GM12878 (cell line): ENCODE data around the gene SMIM13. TPM values are rescaled to one million over a fixed set of nuclear protein-coding genes. Genes with fewer than 3 reads are reported as not detected.

ENCODE experiments used
- CREM ChIP-seq: IDR thresholded peaks from 2 replicates; pipeline ENCODE4 v1.6.1; 2014; ENCODE audit warnings: antibody characterized with exemption, low read depth
- TAF1 ChIP-seq: IDR thresholded peaks from 2 replicates; pipeline ENCODE4 v1.6.1; 2011; ENCODE audit warnings: mild to moderate bottlenecking, low read depth, low read length, borderline replicate concordance
- polyA plus RNA-seq, 11 experiments: library from polyadenylated mRNA; depleted of rRNA in 4 of 11; unstranded in 6 of 11; stranded (reverse) in 5 of 11; fragments of >200 nt; fragmentation: Nextera tagmentation in 4 of 11; fragmentation: Illumina TruSeq in 1 of 11; extraction: Ambion mirVana in 4 of 11; extraction: Trizol in 1 of 11; gene quantifications; 1 replicate in 1 of 11; 2 replicates in 10 of 11; pipeline versions ENCODE4 v1.2.1 to v1.2.3, GENCODE V29; 2011 to 2016; ENCODE audit warnings: inconsistent platforms in 2 of 11, missing spikeins in 2 of 11, low read depth in 1 of 11
- total RNA-seq, 4 experiments: library from RNA; depleted of rRNA in 3 of 4; stranded (reverse); fragments of >200 nt in 3 of 4; fragmentation: Illumina TruSeq in 1 of 4; extraction: Trizol in 1 of 4; gene quantifications; 2 replicates each; pipeline versions ENCODE4 v1.2.1 to v1.2.3, GENCODE V29; 2013 to 2021
- TF ChIP-seq, protein P1 (sequence below): fragments of 450-650 bp; IDR thresholded peaks from 2 replicates; pipeline ENCODE4 v1.6.1; 2016; ENCODE audit warnings: mild to moderate bottlenecking
- TF ChIP-seq, protein P2 (sequence below): IDR thresholded peaks from 2 replicates; pipeline ENCODE4 v1.6.1; 2012; ENCODE audit warnings: low read depth, low read length, improper control_type of control experiment
- TF ChIP-seq, protein P3 (sequence below): fragments of 450-650 bp; IDR thresholded peaks from 2 replicates; pipeline ENCODE4 v1.6.1; 2016; ENCODE audit warnings: mild to moderate bottlenecking, moderate library complexity, borderline replicate concordance

Gene SMIM13
- total and polyA plus RNA-seq, 10 of the 15 experiments (the other 5 are each of a cell fraction or from before 2014, with no cell fraction given): 2.0 to 8.5 (median 4.7) TPM

DNA sequence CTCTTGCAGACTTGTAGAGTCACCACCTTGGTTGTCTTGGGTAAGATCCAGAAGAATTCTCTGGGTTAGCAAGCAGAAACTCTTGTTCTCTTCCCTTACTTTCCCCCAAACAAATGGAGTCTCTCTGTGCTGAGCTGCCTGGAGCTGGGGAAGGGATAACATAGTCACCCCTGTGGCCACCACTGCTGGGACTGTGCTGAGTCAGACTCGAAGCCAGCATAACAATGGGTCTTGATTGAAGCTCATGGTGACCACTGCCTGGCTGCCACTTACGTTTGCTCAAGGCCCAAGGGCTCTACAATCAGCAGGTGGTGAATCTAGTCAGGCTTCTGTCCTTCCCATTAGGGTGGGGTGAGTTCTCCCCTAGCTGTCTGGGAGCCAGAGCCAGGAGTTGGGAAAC is 33.2 kb downstream of the SMIM13 start (continued):
- TF ChIP-seq, protein P1, sequence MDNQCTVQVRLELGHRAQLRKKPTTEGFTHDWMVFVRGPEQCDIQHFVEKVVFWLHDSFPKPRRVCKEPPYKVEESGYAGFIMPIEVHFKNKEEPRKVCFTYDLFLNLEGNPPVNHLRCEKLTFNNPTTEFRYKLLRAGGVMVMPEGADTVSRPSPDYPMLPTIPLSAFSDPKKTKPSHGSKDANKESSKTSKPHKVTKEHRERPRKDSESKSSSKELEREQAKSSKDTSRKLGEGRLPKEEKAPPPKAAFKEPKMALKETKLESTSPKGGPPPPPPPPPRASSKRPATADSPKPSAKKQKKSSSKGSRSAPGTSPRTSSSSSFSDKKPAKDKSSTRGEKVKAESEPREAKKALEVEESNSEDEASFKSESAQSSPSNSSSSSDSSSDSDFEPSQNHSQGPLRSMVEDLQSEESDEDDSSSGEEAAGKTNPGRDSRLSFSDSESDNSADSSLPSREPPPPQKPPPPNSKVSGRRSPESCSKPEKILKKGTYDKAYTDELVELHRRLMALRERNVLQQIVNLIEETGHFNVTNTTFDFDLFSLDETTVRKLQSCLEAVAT: no peak
- TF ChIP-seq TAF1: no peak
- TF ChIP-seq, protein P2, sequence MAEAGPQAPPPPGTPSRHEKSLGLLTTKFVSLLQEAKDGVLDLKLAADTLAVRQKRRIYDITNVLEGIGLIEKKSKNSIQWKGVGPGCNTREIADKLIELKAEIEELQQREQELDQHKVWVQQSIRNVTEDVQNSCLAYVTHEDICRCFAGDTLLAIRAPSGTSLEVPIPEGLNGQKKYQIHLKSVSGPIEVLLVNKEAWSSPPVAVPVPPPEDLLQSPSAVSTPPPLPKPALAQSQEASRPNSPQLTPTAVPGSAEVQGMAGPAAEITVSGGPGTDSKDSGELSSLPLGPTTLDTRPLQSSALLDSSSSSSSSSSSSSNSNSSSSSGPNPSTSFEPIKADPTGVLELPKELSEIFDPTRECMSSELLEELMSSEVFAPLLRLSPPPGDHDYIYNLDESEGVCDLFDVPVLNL: no peak
- no peak for TF ChIP-seq CREM
- TF ChIP-seq, protein P3, sequence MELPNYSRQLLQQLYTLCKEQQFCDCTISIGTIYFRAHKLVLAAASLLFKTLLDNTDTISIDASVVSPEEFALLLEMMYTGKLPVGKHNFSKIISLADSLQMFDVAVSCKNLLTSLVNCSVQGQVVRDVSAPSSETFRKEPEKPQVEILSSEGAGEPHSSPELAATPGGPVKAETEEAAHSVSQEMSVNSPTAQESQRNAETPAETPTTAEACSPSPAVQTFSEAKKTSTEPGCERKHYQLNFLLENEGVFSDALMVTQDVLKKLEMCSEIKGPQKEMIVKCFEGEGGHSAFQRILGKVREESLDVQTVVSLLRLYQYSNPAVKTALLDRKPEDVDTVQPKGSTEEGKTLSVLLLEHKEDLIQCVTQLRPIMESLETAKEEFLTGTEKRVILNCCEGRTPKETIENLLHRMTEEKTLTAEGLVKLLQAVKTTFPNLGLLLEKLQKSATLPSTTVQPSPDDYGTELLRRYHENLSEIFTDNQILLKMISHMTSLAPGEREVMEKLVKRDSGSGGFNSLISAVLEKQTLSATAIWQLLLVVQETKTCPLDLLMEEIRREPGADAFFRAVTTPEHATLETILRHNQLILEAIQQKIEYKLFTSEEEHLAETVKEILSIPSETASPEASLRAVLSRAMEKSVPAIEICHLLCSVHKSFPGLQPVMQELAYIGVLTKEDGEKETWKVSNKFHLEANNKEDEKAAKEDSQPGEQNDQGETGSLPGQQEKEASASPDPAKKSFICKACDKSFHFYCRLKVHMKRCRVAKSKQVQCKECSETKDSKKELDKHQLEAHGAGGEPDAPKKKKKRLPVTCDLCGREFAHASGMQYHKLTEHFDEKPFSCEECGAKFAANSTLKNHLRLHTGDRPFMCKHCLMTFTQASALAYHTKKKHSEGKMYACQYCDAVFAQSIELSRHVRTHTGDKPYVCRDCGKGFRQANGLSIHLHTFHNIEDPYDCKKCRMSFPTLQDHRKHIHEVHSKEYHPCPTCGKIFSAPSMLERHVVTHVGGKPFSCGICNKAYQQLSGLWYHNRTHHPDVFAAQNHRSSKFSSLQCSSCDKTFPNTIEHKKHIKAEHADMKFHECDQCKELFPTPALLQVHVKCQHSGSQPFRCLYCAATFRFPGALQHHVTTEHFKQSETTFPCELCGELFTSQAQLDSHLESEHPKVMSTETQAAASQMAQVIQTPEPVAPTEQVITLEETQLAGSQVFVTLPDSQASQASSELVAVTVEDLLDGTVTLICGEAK: no peak
